Inferior parietal cortex (tissue), 1 donor: ENCODE results near the gene CHPF.

Experiments
- DNase-seq: peaks from one replicate; pipeline ENCODE4 v3.0.0-alpha.2; 2016; ENCODE audit errors: extremely low spot score

CHPF gene

DNA sequence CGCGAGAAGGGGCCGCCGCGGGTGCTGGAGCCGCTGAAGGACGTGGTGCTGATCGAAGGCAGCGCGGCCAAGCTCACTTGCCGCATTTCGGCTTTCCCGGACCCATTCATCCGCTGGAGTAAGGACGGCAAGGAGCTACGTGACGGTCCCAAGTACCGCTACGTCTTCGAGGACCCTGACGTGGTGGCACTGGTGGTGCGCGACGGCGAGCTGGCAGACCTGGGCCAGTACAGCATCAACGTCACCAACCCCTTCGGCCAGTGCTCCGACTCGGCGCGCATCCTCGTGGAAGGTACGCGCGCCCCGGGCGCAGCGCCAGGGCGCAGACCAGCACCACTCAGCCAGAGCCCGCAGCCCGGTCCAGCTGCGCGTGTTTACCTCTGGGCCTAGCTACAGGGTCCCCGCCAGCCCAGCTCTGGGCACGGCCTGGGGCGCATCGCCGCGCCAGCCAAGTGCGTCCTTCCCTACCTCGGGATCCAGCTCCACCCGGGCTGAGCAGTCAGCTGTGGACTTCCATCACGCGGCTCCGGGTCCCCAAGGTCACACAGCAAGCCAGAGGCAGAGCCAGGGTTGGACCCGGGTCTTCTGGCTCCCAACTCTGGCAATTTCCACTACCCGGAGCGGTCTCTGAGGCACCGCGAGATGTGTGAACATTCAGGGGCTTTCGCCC is 46.6 kb downstream of the CHPF start:
- no peak for DNase-seq

DNA sequence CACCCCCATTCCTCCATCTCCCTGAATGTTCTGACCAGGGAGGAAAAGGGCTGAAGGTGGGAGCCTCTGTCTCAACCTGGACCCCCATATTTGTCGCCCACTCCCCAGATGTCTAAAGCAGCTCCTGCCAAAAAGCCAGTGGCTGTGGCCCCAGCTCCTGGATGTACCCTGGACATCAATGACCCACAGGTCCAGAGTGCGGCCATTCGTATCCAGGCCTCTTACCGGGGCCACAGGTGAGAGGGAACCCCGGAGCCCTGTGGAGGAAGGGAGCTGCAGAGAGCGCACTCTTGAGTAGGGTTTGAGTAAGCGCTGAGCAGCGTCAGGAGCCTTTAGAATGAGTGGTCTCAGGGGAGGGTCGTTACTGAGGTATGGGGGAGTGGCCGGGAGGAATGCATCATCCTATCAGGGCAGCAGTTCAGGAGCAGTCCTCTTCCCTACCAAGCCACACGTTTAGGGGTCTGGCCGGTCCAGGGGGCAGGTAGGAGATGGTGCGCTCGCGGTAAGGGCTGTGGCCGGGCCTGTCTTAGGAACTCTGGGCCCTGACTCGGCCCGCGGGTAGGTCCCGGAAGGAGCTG is 47.3 kb downstream of the CHPF start:
- DNase-seq = no peak

DNA sequence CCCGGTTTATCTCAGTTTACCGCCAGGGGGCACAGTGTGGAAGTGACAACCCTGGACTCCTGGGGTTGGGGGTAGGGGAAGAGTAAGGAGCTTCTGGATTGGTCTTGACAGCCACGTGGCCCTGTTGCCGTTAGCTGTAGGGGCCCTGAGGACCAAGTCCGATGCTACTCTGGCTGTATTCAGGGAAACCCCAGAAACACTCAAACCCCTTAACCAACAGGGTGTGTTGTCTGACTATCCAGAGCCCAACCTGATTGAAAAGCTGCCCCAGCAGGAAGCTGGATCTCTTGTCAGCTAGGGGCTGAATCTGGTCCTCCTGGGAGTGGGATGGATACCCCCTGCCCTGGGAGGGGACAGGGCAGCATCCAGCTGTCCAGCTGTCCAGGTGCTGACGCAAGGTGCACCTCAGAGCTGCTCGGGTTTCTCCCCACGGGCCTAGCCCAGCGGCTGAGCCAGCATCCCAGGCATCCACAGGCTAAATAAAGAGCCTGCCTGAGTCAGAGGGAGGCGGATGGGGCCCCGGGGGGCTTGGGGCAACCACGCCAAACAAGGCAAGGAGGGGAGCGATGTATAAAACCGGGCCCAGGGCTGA is 48.0 kb downstream of the CHPF start:
- DNase-seq = peak; percentile 62

DNA sequence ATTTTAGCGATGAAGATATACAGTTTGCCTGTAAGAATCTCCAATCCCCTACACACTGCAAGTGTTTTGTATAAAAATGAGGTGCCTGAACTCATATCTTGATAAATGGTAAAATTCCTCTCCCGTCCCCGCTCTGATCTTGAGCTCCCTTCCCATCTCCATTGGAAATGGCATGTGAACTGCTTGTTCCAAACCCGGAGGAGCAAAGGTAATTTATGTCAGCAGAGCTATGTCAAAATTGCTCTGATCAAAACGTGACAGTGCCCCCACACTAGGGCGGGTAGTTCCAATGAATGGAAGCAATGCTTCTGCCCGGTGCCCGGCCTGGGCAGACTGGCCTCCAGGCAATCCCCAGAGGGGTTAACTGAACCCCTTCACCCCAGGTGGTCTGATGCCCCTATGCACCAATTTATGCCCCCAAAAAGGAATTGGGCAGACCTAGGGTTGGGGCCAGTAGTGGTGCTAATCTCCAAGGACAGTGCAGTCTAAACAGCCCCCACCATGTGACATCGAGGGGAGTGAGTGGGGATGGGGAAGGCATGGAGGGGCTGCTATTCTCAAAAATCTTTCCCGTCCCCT is 48.6 kb downstream of the CHPF start:
- no peak for DNase-seq

DNA sequence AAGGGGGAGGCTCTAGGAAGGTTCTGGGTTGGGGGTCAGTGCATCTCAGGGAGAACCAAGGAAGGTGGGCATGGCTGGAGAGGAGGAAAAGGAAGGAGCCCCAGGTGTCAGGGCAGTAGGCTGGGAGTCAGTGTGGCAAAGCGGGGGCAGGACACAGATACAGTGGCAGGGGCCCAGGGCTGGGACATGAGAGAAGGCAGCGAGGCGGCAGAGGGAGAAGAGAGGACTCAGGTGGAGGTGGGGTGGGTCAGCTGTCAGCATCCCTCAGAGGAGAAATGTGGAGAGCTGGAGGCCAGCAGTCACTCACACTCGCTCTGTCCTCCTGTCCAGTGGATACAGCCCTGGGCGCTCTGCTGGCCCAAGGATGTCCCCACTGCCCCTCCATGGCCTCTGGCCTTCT is 50.5 kb downstream of the CHPF start:
- DNase-seq = no peak

DNA sequence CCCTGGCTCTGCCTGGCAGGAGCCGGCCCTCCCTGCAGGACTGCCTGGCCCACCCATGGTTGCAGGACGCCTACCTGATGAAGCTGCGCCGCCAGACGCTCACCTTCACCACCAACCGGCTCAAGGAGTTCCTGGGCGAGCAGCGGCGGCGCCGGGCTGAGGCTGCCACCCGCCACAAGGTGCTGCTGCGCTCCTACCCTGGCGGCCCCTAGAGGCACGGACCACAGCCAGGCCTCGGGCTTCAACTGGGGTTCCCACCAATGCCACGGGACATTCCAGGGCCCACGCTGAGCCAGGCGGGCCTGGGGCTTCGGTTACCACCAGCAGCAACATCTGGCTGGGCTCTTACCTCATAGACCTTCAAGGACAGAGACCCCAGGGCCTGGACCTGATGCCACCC is 51.0 kb downstream of the CHPF start:
- no peak for DNase-seq

DNA sequence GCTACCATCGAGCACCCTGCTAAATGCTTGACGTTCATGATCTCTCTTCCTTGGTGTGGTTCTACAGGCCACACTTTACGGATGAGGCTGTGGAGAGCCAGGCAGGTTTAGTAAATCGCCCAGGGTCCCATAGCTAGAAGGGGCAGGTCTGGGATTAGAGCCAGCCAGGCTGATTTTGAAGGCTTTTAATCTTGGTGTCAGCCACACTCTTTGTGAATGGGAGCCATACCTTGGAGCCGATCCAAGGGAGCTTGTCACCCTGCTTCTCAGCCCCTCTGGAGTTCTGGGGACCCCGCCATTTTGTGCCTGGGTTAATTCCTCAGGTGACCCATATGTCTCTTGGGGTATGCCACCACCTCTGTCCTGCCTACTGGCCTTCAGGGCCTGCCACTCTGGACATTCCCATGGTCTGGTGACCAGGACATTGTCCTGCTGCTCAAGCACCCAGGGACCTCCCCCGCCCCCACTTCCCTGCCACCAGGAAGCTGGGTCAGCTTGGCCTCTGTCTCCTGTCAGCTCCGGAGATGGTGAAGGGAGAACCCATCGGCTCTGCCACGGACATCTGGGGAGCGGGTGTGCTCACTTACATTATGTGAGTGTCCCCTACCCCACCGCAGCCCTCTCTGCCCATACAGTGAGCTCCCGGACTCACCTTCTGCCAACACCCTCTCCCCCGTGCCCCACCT is 52.2 kb downstream of the CHPF start:
- DNase-seq = no peak

DNA sequence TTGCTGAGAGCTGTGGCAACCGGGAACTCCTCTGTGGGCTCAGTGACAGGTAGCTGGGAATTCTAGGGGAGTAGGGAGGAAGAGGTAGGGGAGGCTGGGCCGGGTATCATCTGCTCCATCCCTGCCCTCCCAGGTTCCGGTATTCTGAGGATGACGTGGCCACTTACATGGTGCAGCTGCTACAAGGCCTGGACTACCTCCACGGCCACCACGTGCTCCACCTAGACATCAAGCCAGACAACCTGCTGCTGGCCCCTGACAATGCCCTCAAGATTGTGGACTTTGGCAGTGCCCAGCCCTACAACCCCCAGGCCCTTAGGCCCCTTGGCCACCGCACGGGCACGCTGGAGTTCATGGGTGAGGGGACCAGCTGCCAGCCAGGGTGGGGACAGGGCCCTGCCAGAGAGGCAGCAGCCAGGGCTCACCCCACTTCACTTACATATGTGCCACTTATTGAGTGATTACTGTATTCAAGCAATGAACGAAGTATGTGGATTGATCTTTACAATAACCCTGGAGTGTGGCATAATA is 52.9 kb downstream of the CHPF start:
- no peak for DNase-seq

DNA sequence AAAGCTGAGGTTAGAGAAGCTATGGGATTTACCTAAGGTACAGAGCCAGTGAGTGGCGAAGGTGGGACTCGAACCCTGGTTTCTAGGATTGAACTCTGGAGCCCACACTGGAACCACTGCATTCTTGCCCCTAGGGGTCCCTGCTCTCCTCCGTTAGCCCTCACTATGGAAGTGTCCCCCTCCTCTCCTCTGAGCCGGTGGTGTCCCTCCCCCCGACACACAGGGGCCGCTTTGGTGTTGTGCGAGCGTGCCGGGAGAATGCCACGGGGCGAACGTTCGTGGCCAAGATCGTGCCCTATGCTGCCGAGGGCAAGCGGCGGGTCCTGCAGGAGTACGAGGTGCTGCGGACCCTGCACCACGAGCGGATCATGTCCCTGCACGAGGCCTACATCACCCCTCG is 53.4 kb downstream of the CHPF start:
- no peak for DNase-seq

DNA sequence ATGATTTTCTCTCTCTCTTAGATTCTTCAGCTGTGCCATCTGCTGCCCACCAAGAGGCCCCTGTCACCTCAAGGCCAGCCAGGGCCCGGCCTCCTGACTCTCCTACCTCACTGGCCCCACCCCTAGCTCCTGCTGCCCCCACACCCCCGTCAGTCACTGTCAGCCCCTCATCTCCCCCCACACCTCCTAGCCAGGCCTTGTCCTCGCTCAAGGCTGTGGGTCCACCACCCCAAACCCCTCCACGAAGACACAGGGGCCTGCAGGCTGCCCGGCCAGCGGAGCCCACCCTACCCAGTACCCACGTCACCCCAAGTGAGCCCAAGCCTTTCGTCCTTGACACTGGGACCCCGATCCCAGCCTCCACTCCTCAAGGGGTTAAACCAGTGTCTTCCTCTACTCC is 54.3 kb downstream of the CHPF start:
- no peak for DNase-seq
